ENCODE results near the gene SLC23A2. TPM values are rescaled to one million over a fixed set of nuclear protein-coding genes. Genes with fewer than 3 reads are reported as not detected.

Gene SLC23A2
- total RNA-seq, 1 experiment from 2014 or later, result 16.3 TPM

DNA sequence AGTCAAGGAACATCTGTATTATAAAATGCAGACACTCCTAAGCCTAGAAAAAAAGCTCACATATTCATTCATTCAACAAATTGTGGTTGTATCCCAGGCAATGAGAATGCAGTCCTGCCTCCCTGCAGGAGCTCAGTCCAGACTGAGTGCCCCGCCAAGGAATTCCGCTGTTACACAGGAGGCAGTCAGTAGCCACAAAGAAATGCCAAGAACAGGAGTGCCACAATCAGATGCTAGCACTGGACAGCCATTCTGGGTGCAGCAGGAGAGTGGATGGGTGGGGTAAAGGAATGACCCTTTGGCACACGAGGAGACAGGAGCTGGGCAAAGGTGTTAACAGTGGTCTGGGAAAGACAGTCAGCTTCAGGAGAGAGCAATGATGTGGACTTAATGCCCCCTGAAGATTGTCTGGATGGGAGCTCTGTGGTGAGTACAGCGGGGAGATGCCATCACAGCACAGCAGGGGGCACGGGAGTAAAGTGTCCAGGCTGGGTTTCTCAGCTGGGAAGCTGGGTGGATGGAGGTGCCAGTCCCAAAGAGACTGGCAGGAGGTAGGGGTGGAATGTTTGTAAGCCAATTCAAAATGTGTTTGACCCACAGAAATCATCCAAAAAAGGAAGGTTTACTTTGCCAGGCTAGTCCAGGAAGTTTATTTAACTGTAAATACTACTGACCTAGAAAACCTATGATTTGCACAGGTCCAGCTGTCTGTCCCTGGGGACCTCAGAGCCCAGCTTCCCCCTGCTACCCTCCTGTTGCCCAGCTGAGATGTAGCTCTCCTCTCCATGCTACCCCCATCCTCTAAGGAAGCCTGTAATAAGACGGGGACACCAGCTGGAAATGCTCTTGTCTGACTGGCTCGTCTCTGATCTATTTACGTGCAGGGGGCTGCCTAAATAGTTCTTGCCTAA lies 84.1 kb downstream of the SLC23A2 start:
- POLR2A ChIA-PET, result no interaction called here
- Histone ChIP-seq H3K4me3 (replicated peaks in 1 of 2; ENCODE audit: low read depth in 1 of 2, low read length in 2 of 2) (no peak overlapping the region), H3K36me3 (ENCODE audit: control insufficient read depth in 1 of 2, insufficient read depth in 2 of 2, low read length in 2 of 2) (no peaks in the 10 kb centered on the region), H2AFZ (ENCODE audit: low read depth, low read length, poor library complexity, severe bottlenecking) (no peak overlapping the region), H3K9me3 (ENCODE audit: control insufficient read depth in 1 of 2, insufficient read depth in 1 of 2, low read depth in 1 of 2, low read length in 2 of 2) (no peaks in the 10 kb centered on the region), H3K27ac (ENCODE audit: low read depth, low read length) (no peak overlapping the region), H3K9ac (ENCODE audit: low read length) (no peak overlapping the region), H3K9me2 (ENCODE audit: insufficient read depth) (no peaks in the 10 kb centered on the region), H3K4me2 (ENCODE audit: low read length) (peak overlapping the region; percentile 22), H3K4me1 (ENCODE audit: control insufficient read depth in 1 of 2, insufficient read depth in 2 of 2, low read length in 2 of 2) (peaks cover 14 to 21% of the 10 kb centered on the region in 2 experiments; a peak in 3 of 4 replicates), H4K20me1 (ENCODE audit: insufficient read depth) (peaks cover 2% of the 10 kb centered on the region; the same call in 1 of the 2 replicates), H3K79me2 (ENCODE audit: insufficient read depth, low read length) (peaks cover 12% of the 10 kb centered on the region), H3K27me3 (ENCODE audit: insufficient read depth, low read length) (no peaks in the 10 kb centered on the region)
- CTCF ChIA-PET, result no interaction called here
- intact Hi-C loops (cut with micrococcal nuclease), result no loop called here
- no TSS peak for BruUV-seq (replicated peaks)
- no peak for DNase-seq (ENCODE audit: low read depth, low spot score)
- TF ChIP-seq CBX3 (IDR thresholded peaks at IDR 0.05; ENCODE audit: low read depth) (no peak), EZH2 (IDR thresholded peaks at IDR 0.05) (no peak), ZBTB33 (IDR thresholded peaks at IDR 0.05; ENCODE audit: extremely low read depth, insufficient replicate concordance, low read length) (no peak), POLR2AphosphoS5 (IDR thresholded peaks at IDR 0.05; ENCODE audit: low read depth, low read length) (no peak), RAD21 (IDR thresholded peaks at IDR 0.05; ENCODE audit: low read depth) (no peak), TCF7L2 (IDR thresholded peaks at IDR 0.05; ENCODE audit: borderline replicate concordance, extremely low read depth, insufficient read depth, insufficient read length) (no peak), SIN3A (IDR thresholded peaks at IDR 0.05; ENCODE audit: low read depth) (no peak), CEBPB (IDR thresholded peaks at IDR 0.05; ENCODE audit: low read depth) (no peak), MAX (IDR thresholded peaks at IDR 0.05) (no peak)
- TF ChIP-seq, protein P1, sequence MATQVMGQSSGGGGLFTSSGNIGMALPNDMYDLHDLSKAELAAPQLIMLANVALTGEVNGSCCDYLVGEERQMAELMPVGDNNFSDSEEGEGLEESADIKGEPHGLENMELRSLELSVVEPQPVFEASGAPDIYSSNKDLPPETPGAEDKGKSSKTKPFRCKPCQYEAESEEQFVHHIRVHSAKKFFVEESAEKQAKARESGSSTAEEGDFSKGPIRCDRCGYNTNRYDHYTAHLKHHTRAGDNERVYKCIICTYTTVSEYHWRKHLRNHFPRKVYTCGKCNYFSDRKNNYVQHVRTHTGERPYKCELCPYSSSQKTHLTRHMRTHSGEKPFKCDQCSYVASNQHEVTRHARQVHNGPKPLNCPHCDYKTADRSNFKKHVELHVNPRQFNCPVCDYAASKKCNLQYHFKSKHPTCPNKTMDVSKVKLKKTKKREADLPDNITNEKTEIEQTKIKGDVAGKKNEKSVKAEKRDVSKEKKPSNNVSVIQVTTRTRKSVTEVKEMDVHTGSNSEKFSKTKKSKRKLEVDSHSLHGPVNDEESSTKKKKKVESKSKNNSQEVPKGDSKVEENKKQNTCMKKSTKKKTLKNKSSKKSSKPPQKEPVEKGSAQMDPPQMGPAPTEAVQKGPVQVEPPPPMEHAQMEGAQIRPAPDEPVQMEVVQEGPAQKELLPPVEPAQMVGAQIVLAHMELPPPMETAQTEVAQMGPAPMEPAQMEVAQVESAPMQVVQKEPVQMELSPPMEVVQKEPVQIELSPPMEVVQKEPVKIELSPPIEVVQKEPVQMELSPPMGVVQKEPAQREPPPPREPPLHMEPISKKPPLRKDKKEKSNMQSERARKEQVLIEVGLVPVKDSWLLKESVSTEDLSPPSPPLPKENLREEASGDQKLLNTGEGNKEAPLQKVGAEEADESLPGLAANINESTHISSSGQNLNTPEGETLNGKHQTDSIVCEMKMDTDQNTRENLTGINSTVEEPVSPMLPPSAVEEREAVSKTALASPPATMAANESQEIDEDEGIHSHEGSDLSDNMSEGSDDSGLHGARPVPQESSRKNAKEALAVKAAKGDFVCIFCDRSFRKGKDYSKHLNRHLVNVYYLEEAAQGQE (IDR thresholded peaks at IDR 0.05; ENCODE audit: low read depth), result no peak
- RAD21 ChIA-PET (ENCODE audit: low non-redundant PET in 1 of 2, low total read pairs in 2 of 2, uncharacterized antibody in 2 of 2, unreplicated experiment in 2 of 2), result no interaction called here
- ATAC-seq, result peak; percentile 82
